ENCODE measurements around the gene APBA3.

APBA3 gene

DNA sequence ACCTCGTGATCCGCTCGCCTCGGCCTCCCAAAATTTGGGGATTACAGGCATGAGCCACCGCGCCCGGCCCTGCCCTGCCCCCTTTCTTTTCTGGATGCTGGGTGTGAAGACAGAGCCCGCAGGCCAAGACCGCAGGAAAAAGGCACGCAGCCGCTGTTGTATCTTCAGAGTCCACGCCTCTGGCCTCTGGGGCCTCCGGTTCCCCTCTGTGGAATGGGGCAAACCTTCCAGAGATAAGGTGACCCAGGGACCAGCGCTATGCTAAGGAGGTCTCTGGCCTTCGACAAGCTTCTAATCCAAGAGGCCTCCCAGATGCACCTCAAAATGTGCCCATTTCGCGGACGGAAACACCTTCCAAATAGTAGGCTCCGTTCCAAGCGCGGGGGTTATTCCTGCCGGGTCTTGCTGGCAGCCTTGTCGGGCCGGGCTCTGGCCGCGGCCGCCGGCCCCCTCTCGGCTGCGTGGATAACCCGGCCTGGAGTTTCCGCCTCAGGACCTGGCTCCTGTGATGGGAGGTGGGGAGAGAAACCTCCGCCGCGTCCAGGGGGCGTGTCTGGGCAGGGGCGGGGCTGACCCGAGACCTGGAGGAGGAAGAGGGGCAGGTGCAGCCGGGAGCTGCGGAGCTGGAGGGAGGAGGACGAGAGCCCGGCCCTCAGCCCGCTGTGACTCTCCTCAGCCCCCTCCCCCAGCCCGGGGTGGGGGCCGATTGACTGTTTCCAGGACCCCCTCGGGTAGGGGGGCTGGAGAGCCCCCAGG lies 40.2 kb downstream of the APBA3 start (continued):
- TF ChIP-seq, protein P1, sequence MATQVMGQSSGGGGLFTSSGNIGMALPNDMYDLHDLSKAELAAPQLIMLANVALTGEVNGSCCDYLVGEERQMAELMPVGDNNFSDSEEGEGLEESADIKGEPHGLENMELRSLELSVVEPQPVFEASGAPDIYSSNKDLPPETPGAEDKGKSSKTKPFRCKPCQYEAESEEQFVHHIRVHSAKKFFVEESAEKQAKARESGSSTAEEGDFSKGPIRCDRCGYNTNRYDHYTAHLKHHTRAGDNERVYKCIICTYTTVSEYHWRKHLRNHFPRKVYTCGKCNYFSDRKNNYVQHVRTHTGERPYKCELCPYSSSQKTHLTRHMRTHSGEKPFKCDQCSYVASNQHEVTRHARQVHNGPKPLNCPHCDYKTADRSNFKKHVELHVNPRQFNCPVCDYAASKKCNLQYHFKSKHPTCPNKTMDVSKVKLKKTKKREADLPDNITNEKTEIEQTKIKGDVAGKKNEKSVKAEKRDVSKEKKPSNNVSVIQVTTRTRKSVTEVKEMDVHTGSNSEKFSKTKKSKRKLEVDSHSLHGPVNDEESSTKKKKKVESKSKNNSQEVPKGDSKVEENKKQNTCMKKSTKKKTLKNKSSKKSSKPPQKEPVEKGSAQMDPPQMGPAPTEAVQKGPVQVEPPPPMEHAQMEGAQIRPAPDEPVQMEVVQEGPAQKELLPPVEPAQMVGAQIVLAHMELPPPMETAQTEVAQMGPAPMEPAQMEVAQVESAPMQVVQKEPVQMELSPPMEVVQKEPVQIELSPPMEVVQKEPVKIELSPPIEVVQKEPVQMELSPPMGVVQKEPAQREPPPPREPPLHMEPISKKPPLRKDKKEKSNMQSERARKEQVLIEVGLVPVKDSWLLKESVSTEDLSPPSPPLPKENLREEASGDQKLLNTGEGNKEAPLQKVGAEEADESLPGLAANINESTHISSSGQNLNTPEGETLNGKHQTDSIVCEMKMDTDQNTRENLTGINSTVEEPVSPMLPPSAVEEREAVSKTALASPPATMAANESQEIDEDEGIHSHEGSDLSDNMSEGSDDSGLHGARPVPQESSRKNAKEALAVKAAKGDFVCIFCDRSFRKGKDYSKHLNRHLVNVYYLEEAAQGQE (tag by site-specific recombination; IDR thresholded peaks at IDR 0.05) = no peak
- TF ChIP-seq ZNF292 (tag by site-specific recombination; IDR thresholded peaks at IDR 0.05; ENCODE audit: borderline replicate concordance, low read depth) (no peak), ZNF274 (IDR thresholded peaks at IDR 0.05; ENCODE audit: low read length) (no peak), ZNF274 (tag by site-specific recombination; IDR thresholded peaks at IDR 0.05; ENCODE audit: borderline replicate concordance) (no peak), ZNF302 (tag by site-specific recombination; IDR thresholded peaks at IDR 0.05; ENCODE audit: low read depth) (no peak), ZNF76 (tag by site-specific recombination; IDR thresholded peaks at IDR 0.05; ENCODE audit: borderline replicate concordance, low read depth) (peak; percentile 72; the same call in 1 of the 2 replicates), ZNF133 (tag by site-specific recombination; IDR thresholded peaks at IDR 0.05) (no peak), ZBTB20 (tag by site-specific recombination; IDR thresholded peaks at IDR 0.05) (no peak), ZNF221 (tag by site-specific recombination; IDR thresholded peaks at IDR 0.05; ENCODE audit: borderline replicate concordance) (0 out of 2 replicates have a peak, but pooled peaks have one; percentile 21), SETDB1 (IDR thresholded peaks at IDR 0.05; ENCODE audit: insufficient read length, low read length) (no peak), ZNF473 (tag by site-specific recombination; IDR thresholded peaks at IDR 0.05) (no peak), ZNF404 (tag by site-specific recombination; IDR thresholded peaks at IDR 0.05) (no peak), ZNF169 (tag by site-specific recombination; IDR thresholded peaks at IDR 0.05) (no peak), ZNF544 (tag by site-specific recombination; IDR thresholded peaks at IDR 0.05) (no peak), HOXC10 (CRISPR knock-in tag; IDR thresholded peaks at IDR 0.05) (no peak), ZNF777 (tag by site-specific recombination; IDR thresholded peaks at IDR 0.05; ENCODE audit: borderline replicate concordance) (no peak), ZNF311 (tag by site-specific recombination; IDR thresholded peaks at IDR 0.05; ENCODE audit: borderline replicate concordance) (no peak), ZNF214 (tag by site-specific recombination; IDR thresholded peaks at IDR 0.05; ENCODE audit: borderline replicate concordance) (no peak), ZNF239 (tag by site-specific recombination; IDR thresholded peaks at IDR 0.05) (no peak), ZNF19 (tag by site-specific recombination; IDR thresholded peaks at IDR 0.05; ENCODE audit: low read depth) (no peak), ZNF335 (tag by site-specific recombination; conservative IDR thresholded peaks at IDR 0.05) (no peak)
- TF ChIP-seq, protein P2, sequence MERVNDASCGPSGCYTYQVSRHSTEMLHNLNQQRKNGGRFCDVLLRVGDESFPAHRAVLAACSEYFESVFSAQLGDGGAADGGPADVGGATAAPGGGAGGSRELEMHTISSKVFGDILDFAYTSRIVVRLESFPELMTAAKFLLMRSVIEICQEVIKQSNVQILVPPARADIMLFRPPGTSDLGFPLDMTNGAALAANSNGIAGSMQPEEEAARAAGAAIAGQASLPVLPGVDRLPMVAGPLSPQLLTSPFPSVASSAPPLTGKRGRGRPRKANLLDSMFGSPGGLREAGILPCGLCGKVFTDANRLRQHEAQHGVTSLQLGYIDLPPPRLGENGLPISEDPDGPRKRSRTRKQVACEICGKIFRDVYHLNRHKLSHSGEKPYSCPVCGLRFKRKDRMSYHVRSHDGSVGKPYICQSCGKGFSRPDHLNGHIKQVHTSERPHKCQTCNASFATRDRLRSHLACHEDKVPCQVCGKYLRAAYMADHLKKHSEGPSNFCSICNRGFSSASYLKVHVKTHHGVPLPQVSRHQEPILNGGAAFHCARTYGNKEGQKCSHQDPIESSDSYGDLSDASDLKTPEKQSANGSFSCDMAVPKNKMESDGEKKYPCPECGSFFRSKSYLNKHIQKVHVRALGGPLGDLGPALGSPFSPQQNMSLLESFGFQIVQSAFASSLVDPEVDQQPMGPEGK (tag by site-specific recombination; IDR thresholded peaks at IDR 0.05) = peak; percentile 90
- TF ChIP-seq, protein P3, sequence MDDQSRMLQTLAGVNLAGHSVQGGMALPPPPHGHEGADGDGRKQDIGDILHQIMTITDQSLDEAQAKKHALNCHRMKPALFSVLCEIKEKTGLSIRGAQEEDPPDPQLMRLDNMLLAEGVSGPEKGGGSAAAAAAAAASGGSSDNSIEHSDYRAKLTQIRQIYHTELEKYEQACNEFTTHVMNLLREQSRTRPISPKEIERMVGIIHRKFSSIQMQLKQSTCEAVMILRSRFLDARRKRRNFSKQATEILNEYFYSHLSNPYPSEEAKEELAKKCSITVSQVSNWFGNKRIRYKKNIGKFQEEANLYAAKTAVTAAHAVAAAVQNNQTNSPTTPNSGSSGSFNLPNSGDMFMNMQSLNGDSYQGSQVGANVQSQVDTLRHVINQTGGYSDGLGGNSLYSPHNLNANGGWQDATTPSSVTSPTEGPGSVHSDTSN (CRISPR knock-in tag; IDR thresholded peaks at IDR 0.05) = no peak
- TF ChIP-seq, protein P4, sequence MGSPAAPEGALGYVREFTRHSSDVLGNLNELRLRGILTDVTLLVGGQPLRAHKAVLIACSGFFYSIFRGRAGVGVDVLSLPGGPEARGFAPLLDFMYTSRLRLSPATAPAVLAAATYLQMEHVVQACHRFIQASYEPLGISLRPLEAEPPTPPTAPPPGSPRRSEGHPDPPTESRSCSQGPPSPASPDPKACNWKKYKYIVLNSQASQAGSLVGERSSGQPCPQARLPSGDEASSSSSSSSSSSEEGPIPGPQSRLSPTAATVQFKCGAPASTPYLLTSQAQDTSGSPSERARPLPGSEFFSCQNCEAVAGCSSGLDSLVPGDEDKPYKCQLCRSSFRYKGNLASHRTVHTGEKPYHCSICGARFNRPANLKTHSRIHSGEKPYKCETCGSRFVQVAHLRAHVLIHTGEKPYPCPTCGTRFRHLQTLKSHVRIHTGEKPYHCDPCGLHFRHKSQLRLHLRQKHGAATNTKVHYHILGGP (tag by site-specific recombination; IDR thresholded peaks at IDR 0.05) = no peak
- TF ChIP-seq, protein P5, sequence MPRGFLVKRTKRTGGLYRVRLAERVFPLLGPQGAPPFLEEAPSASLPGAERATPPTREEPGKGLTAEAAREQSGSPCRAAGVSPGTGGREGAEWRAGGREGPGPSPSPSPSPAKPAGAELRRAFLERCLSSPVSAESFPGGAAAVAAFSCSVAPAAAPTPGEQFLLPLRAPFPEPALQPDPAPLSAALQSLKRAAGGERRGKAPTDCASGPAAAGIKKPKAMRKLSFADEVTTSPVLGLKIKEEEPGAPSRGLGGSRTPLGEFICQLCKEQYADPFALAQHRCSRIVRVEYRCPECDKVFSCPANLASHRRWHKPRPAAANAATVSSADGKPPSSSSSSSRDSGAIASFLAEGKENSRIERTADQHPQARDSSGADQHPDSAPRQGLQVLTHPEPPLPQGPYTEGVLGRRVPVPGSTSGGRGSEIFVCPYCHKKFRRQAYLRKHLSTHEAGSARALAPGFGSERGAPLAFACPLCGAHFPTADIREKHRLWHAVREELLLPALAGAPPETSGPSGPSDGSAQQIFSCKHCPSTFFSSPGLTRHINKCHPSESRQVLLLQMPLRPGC (tag by site-specific recombination; IDR thresholded peaks at IDR 0.05) = peak; percentile 71; the same call in 1 of the 2 replicates
- TF ChIP-seq, protein P6, sequence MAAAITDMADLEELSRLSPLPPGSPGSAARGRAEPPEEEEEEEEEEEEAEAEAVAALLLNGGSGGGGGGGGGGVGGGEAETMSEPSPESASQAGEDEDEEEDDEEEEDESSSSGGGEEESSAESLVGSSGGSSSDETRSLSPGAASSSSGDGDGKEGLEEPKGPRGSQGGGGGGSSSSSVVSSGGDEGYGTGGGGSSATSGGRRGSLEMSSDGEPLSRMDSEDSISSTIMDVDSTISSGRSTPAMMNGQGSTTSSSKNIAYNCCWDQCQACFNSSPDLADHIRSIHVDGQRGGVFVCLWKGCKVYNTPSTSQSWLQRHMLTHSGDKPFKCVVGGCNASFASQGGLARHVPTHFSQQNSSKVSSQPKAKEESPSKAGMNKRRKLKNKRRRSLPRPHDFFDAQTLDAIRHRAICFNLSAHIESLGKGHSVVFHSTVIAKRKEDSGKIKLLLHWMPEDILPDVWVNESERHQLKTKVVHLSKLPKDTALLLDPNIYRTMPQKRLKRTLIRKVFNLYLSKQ (tag by site-specific recombination; IDR thresholded peaks at IDR 0.05; ENCODE audit: borderline replicate concordance) = no peak
- TF ChIP-seq, protein P7, sequence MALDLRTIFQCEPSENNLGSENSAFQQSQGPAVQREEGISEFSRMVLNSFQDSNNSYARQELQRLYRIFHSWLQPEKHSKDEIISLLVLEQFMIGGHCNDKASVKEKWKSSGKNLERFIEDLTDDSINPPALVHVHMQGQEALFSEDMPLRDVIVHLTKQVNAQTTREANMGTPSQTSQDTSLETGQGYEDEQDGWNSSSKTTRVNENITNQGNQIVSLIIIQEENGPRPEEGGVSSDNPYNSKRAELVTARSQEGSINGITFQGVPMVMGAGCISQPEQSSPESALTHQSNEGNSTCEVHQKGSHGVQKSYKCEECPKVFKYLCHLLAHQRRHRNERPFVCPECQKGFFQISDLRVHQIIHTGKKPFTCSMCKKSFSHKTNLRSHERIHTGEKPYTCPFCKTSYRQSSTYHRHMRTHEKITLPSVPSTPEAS (tag by site-specific recombination; IDR thresholded peaks at IDR 0.05) = peak; percentile 58

All from HEK293 (cell line).